Lower lobe of right lung (tissue), 2 donors: ENCODE results near the gene FN1. TPM values are rescaled to one million over a fixed set of nuclear protein-coding genes. Genes with fewer than 3 reads are reported as not detected.

ENCODE experiments used
- ATAC-seq, 2 donors: fragments of 200-7000 bp; cut with Tn5 transposase; one replicate each; pipeline ENCODE4 v1.9.1; 2020 to 2022; ENCODE audit warnings: mild to moderate bottlenecking in 2 of 2, moderate library complexity in 2 of 2
- DNase-seq: peaks from one replicate; pipeline ENCODE4 v3.0.0-alpha.2; 2020
- H3K27ac ChIP-seq: fragments of 200-600 bp; one replicate; pipeline ENCODE4 v1.8.0; 2022
- H3K27me3 ChIP-seq: fragments of 200-600 bp; one replicate; pipeline ENCODE4 v1.8.0; 2022; ENCODE audit warnings: low read depth
- H3K36me3 ChIP-seq: fragments of 200-600 bp; one replicate; pipeline ENCODE4 v1.8.0; 2022; ENCODE audit warnings: mild to moderate bottlenecking
- H3K4me1 ChIP-seq: fragments of 200-600 bp; one replicate; pipeline ENCODE4 v1.8.0; 2022
- H3K4me3 ChIP-seq: fragments of 200-600 bp; one replicate; pipeline ENCODE4 v1.8.0; 2022; ENCODE audit warnings: mild to moderate bottlenecking
- H3K9me3 ChIP-seq: fragments of 200-600 bp; one replicate; pipeline ENCODE4 v1.8.0; 2022
- intact Hi-C: fragments of 100-400 bp; cut with DNase I; formaldehyde crosslinking; loops from one replicate; pipeline ENCODE4 v1.11.0; 2022
- total RNA-seq: library from RNA; stranded (reverse); fragmentation: NEBNext Ultra II Directional; extraction: Animal tissue kit (Norgen Biotek cat#: 25700); gene quantifications from one replicate; pipeline ENCODE4 v1.2.1, GENCODE V29; 2021
- TF ChIP-seq, protein P1 (sequence below): fragments of 200-600 bp; IDR thresholded peaks from one replicate; pipeline ENCODE4 v1.8.0; 2022; ENCODE audit warnings: antibody characterized with exemption, mild to moderate bottlenecking
- donor health status: DM: no; HTN: yes; CAD: no; lungs with severe emphysema.

FN1 gene
- total RNA-seq, 1 donor from 2014 or later, result 1,248 TPM

DNA sequence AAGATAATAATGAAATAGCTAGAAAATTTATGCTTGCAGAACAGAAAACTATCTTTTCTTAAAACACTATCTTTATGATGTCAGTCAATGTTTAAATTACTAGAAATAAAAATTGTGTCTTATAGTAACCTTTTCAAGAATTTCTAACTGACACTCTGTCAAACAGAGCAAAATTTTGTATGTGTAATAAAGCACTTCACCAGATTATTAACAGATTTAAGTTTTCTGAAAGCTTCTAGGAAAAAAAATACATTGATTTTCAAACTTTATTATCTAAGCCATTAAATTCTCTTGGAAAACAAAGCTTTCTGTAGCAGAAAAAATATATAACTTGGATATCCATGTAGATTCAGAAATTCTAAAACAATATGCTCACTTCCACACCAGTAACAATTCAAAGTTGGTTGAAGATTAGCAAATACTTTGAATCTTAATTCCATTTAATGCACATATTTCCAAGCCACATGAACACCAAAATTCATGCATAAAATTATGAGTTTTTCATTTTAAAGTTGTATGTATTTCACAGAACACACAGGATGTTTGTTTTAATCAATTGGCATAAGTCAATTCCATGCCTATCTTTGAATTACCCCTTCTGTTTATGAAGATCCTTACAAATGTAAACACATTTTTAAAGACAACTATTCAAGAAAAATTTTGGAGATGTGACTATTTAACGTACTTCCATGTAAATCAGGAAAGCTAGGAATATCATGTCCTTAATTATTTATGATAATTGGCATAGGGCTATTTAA is 19.9 kb downstream of the FN1 start:
- H3K4me3 ChIP-seq, result no peak overlapping the region
- no peak overlapping the region for H3K27ac ChIP-seq
- H3K27me3 ChIP-seq, result no peaks in the 10 kb centered on the region
- DNase-seq, result no peak
- no peak for ATAC-seq
- H3K9me3 ChIP-seq, result no peaks in the 10 kb centered on the region
- intact Hi-C loops, result no loop called here
- TF ChIP-seq, protein P1, sequence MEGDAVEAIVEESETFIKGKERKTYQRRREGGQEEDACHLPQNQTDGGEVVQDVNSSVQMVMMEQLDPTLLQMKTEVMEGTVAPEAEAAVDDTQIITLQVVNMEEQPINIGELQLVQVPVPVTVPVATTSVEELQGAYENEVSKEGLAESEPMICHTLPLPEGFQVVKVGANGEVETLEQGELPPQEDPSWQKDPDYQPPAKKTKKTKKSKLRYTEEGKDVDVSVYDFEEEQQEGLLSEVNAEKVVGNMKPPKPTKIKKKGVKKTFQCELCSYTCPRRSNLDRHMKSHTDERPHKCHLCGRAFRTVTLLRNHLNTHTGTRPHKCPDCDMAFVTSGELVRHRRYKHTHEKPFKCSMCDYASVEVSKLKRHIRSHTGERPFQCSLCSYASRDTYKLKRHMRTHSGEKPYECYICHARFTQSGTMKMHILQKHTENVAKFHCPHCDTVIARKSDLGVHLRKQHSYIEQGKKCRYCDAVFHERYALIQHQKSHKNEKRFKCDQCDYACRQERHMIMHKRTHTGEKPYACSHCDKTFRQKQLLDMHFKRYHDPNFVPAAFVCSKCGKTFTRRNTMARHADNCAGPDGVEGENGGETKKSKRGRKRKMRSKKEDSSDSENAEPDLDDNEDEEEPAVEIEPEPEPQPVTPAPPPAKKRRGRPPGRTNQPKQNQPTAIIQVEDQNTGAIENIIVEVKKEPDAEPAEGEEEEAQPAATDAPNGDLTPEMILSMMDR, result no peak
- H3K4me1 ChIP-seq, result peaks cover 16% of the 10 kb centered on the region
- H3K36me3 ChIP-seq, result peaks cover 56% of the 10 kb centered on the region

DNA sequence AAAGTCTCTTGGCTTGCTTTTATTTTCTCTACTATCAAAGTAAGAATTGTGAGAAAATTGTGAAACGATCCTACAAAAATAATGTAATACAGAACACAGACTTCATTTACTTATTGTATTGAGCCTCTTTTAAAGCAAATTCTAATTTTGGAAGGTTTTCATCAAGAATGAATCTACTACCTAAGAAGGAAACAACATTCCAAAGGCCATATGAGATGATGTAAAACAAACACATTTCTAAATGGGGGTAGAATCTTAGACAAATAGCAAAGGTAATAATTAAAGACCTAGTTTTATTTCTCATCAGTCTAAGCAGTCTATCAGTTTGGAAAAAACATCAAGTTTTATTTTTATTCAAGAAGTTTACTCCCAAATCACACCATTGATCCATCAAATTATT is 20.6 kb downstream of the FN1 start:
- no peak overlapping the region for H3K27ac ChIP-seq
- DNase-seq (no peak), ATAC-seq (no peak)
- H3K36me3 ChIP-seq, result peaks cover 59% of the 10 kb centered on the region
- no peak overlapping the region for H3K4me3 ChIP-seq
- TF ChIP-seq, protein P1, result no peak
- no peaks in the 10 kb centered on the region for H3K27me3 ChIP-seq
- H3K9me3 ChIP-seq, result no peaks in the 10 kb centered on the region
- intact Hi-C loops, result no loop called here
- peaks cover 16% of the 10 kb centered on the region for H3K4me1 ChIP-seq

DNA sequence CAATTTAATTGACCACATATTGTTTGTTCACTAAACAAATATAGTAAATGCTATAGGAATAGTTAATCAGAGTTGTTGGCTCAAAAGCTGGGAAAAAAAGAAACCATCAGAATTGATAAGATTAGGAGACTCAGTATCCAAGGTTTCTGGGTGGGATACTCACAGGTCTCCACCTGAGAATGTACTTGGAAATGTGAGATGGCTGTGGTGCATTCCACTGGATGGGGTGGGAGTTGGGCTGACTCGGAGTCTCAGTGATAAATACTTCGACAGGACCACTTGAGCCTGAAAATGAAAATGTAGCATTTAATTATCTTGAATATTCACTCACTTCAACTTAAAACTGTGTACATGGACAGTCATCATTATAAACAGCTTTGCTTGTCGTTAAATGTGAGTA is 21.2 kb downstream of the FN1 start:
- Histone ChIP-seq H3K4me3 (no peak overlapping the region), H3K36me3 (peaks cover 60% of the 10 kb centered on the region), H3K27ac (no peak overlapping the region), H3K4me1 (peaks cover 16% of the 10 kb centered on the region), H3K27me3 (no peaks in the 10 kb centered on the region), H3K9me3 (no peaks in the 10 kb centered on the region)
- intact Hi-C loops, result no loop called here
- DNase-seq, result no peak
- no peak for ATAC-seq
- TF ChIP-seq, protein P1, result no peak

DNA sequence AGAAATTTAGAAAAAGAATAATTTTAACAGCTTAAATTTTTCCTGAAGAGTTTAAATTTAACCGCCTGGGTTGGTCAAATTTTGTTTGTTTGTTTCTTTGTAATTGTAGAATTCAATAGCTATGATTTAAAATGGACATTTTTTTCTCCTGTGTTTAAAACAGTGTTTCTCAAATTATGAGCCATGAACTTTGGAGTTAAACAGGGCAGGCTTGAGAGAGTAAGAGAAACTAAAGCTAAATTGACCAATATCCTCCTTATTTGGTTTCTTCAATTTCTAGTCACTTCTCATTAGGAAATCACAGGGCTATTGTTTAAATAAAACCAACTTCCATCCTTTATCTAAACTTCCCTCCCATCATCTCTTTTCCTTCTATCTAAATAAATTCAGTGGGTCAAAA is 21.9 kb downstream of the FN1 start:
- intact Hi-C loops, result no loop called here
- TF ChIP-seq, protein P1, result no peak
- Histone ChIP-seq H3K27ac (no peak overlapping the region), H3K4me3 (no peak overlapping the region), H3K4me1 (peaks cover 15% of the 10 kb centered on the region), H3K36me3 (peaks cover 61% of the 10 kb centered on the region), H3K27me3 (no peaks in the 10 kb centered on the region), H3K9me3 (no peaks in the 10 kb centered on the region)
- ATAC-seq, result no peak
- DNase-seq, result no peak

DNA sequence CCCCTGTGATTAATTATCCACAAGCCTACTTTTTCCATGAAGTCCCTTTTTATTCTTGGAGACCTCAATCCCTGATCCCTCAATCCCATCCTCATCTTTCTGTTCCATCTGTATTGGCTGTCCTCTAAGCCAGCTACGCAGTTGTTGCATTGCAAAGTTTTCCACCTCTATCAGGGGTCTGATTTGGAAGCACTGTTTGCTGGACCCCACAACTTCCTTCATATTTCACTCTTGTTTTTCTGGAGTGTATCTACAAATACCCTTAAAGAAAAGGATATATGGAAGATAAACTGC is 22.4 kb downstream of the FN1 start:
- TF ChIP-seq, protein P1, result no peak
- H3K4me3 ChIP-seq, result no peak overlapping the region
- peaks cover 10% of the 10 kb centered on the region for H3K4me1 ChIP-seq
- no peak overlapping the region for H3K27ac ChIP-seq
- intact Hi-C loops, result no loop called here
- peaks cover 61% of the 10 kb centered on the region for H3K36me3 ChIP-seq
- ATAC-seq (no peak), DNase-seq (no peak)
- H3K9me3 ChIP-seq, result no peaks in the 10 kb centered on the region
- H3K27me3 ChIP-seq, result no peaks in the 10 kb centered on the region
